HG02759 (cell line): ENCODE results near the gene POLR1H.

Source experiments
- ATAC-seq: cut with Tn5 transposase; IDR thresholded peaks from one replicate; pipeline ENCODE4 v1.9.1; 2021; ENCODE audit warnings: mild to moderate bottlenecking, moderate library complexity; ENCODE audit not compliant: unreplicated experiment

POLR1H gene

GRCh38 chr6:30093951-30094661 lies 33.0 kb downstream of the POLR1H start:
- ATAC-seq: no peak

GRCh38 chr6:30096829-30097228 lies 35.8 kb downstream of the POLR1H start:
- no peak for ATAC-seq

GRCh38 chr6:30097902-30098768 lies 37.1 kb downstream of the POLR1H start:
- no peak for ATAC-seq

- no peak for ATAC-seq
These were observed 39.1 kb downstream of the POLR1H start for GRCh38 chr6:30100154-30100553.

GRCh38 chr6:30100585-30101443 lies 39.7 kb downstream of the POLR1H start:
- no peak for ATAC-seq

GRCh38 chr6:30101444-30102413 lies 40.7 kb downstream of the POLR1H start:
- ATAC-seq: peak; percentile 76

GRCh38 chr6:30102414-30102969 lies 41.4 kb downstream of the POLR1H start:
- no peak for ATAC-seq

GRCh38 chr6:30102970-30103871 lies 42.2 kb downstream of the POLR1H start:
- peak; percentile 59 for ATAC-seq

GRCh38 chr6:30103872-30104179 lies 42.8 kb downstream of the POLR1H start:
- ATAC-seq: no peak

GRCh38 chr6:30104661-30105060 lies 43.6 kb downstream of the POLR1H start:
- ATAC-seq: no peak

- ATAC-seq: no peak
These were observed 50.3 kb downstream of the POLR1H start for GRCh38 chr6:30111266-30111856.

GRCh38 chr6:30112402-30112994 lies 51.4 kb downstream of the POLR1H start:
- ATAC-seq: no peak

- peak; percentile 83 for ATAC-seq
These were observed 52.1 kb downstream of the POLR1H start, which contains the start of gene TRIM31 for GRCh38 chr6:30113003-30113759. TSS of gene TRIM31 (minus strand) at chr6:30113090. CDS start at chr6:30112805, 285 bp downstream.

GRCh38 chr6:30113841-30114240 lies 52.8 kb downstream of the POLR1H start:
- no peak for ATAC-seq
